HG03045 (cell line): ENCODE results near the gene MCF2L.
"Not testable (repeated sequence)": the region's sequence is repeated elsewhere in the genome, so short reads cannot be mapped to it uniquely, and the experiment has no call there.

Experiments used
- ATAC-seq: cut with Tn5 transposase; IDR thresholded peaks from one replicate; pipeline ENCODE4 v1.9.1; 2021; ENCODE audit warnings: mild to moderate bottlenecking, moderate library complexity; ENCODE audit not compliant: unreplicated experiment

MCF2L gene

GRCh38 chr13:113077953-113078901 is 109.2 kb downstream of the MCF2L start:
- ATAC-seq, result no peak

GRCh38 chr13:113078902-113079780 is 110.1 kb downstream of the MCF2L start:
- ATAC-seq, result no peak

GRCh38 chr13:113079781-113080080 is 110.7 kb downstream of the MCF2L start:
- not testable (repeated sequence) for ATAC-seq

GRCh38 chr13:113080361-113080831 is 111.4 kb downstream of the MCF2L start:
- ATAC-seq, result no peak

- ATAC-seq, result no peak
Measured at GRCh38 chr13:113080901-113081521, 112.0 kb downstream of the MCF2L start.

- ATAC-seq, result no peak
Measured at GRCh38 chr13:113082198-113083021, 113.4 kb downstream of the MCF2L start.

- ATAC-seq, result no peak
Measured at GRCh38 chr13:113083022-113083373, 114.0 kb downstream of the MCF2L start.

GRCh38 chr13:113083402-113084061 is 114.5 kb downstream of the MCF2L start:
- no peak for ATAC-seq

GRCh38 chr13:113084094-113084942 is 115.3 kb downstream of the MCF2L start:
- no peak for ATAC-seq

- ATAC-seq, result no peak
Measured at GRCh38 chr13:113084943-113085540, 116.0 kb downstream of the MCF2L start.

- ATAC-seq, result no peak
Measured at GRCh38 chr13:113086031-113086750, 117.2 kb downstream of the MCF2L start.

- no peak for ATAC-seq
Measured at GRCh38 chr13:113086991-113087922, 118.2 kb downstream of the MCF2L start.

- no peak for ATAC-seq
Measured at GRCh38 chr13:113087923-113088690, 119.1 kb downstream of the MCF2L start.

GRCh38 chr13:113088691-113089020 is 119.6 kb downstream of the MCF2L start:
- ATAC-seq, result no peak

GRCh38 chr13:113089693-113090414 is 120.8 kb downstream of the MCF2L start:
- ATAC-seq, result no peak

- no peak for ATAC-seq
Measured at GRCh38 chr13:113090415-113090770, 121.4 kb downstream of the MCF2L start.
